ENCODE data around the gene MED10. TPM values are rescaled to one million over a fixed set of nuclear protein-coding genes. Genes with fewer than 3 reads are reported as not detected.

MED10 gene
- total RNA-seq, 6 donors from 2014 or later, result 17.8 to 36.1 (median 29.1) TPM

GRCh38 chr5:6393596-6394194, 15.3 kb upstream of the MED10 start:
- ATAC-seq (ENCODE audit: low FRiP score in 2 of 2) (no peak), DNase-seq (no peak)
- no peaks in the 10 kb centered on the region for H3K36me3 ChIP-seq
- TF ChIP-seq CTCF (IDR thresholded peaks at IDR 0.05), result no peak
- no peak for TF ChIP-seq EP300 (IDR thresholded peaks at IDR 0.05)
- no peak for TF ChIP-seq POLR2A (IDR thresholded peaks at IDR 0.05)
- no peak for TF ChIP-seq POLR2AphosphoS5 (IDR thresholded peaks at IDR 0.05)
- H3K4me1 ChIP-seq, result no peaks in the 10 kb centered on the region
- no peak overlapping the region for H3K27ac ChIP-seq
- no peaks in the 10 kb centered on the region for H3K9me3 ChIP-seq
- H3K27me3 ChIP-seq, result no peaks in the 10 kb centered on the region
- H3K4me3 ChIP-seq, result no peak overlapping the region
- 89 to 90% methylated on average over 2 of the region's 2 CpGs for WGBS, 2 donors

GRCh38 chr5:6392561-6392960, 14.2 kb upstream of the MED10 start:
- ATAC-seq (ENCODE audit: low FRiP score in 2 of 2) (no peak), DNase-seq (no peak)
- Histone ChIP-seq H3K27me3 (no peaks in the 10 kb centered on the region), H3K27ac (no peak overlapping the region), H3K36me3 (no peaks in the 10 kb centered on the region), H3K4me1 (no peaks in the 10 kb centered on the region), H3K9me3 (no peaks in the 10 kb centered on the region), H3K4me3 (no peak overlapping the region)
- TF ChIP-seq POLR2AphosphoS5 (IDR thresholded peaks at IDR 0.05), result no peak
- TF ChIP-seq POLR2A (IDR thresholded peaks at IDR 0.05), result no peak
- no peak for TF ChIP-seq EP300 (IDR thresholded peaks at IDR 0.05)
- no peak for TF ChIP-seq CTCF (IDR thresholded peaks at IDR 0.05)
- 15 to 21% methylated on average over 2 of the region's 2 CpGs for WGBS, 2 donors

GRCh38 chr5:6391151-6391550, 12.8 kb upstream of the MED10 start:
- H3K4me3 ChIP-seq, result no peak overlapping the region
- TF ChIP-seq POLR2AphosphoS5 (IDR thresholded peaks at IDR 0.05) (no peak), CTCF (IDR thresholded peaks at IDR 0.05) (no peak), POLR2A (IDR thresholded peaks at IDR 0.05) (no peak), EP300 (IDR thresholded peaks at IDR 0.05) (no peak)
- H3K9me3 ChIP-seq, result no peaks in the 10 kb centered on the region
- no peak for ATAC-seq (ENCODE audit: low FRiP score in 2 of 2)
- DNase-seq, result no peak
- H3K27me3 ChIP-seq, result no peaks in the 10 kb centered on the region
- no peak overlapping the region for H3K27ac ChIP-seq
- WGBS, 2 donors, result 86 to 90% methylated on average over 4 of the region's 4 CpGs
- no peaks in the 10 kb centered on the region for H3K4me1 ChIP-seq
- no peaks in the 10 kb centered on the region for H3K36me3 ChIP-seq

GRCh38 chr5:6389946-6390530, 11.7 kb upstream of the MED10 start:
- no peak for ATAC-seq (ENCODE audit: low FRiP score in 2 of 2)
- 82 to 83% methylated on average over 6 to 7 of the region's 7 CpGs for WGBS, 2 donors
- TF ChIP-seq CTCF (IDR thresholded peaks at IDR 0.05) (no peak), POLR2A (IDR thresholded peaks at IDR 0.05) (no peak), POLR2AphosphoS5 (IDR thresholded peaks at IDR 0.05) (no peak), EP300 (IDR thresholded peaks at IDR 0.05) (no peak)
- Histone ChIP-seq H3K9me3 (no peaks in the 10 kb centered on the region), H3K36me3 (no peaks in the 10 kb centered on the region), H3K4me1 (no peaks in the 10 kb centered on the region), H3K4me3 (no peak overlapping the region), H3K27ac (no peak overlapping the region), H3K27me3 (no peaks in the 10 kb centered on the region)
- DNase-seq, result no peak

GRCh38 chr5:6389397-6389796, 11.1 kb upstream of the MED10 start:
- H3K27ac ChIP-seq, result no peak overlapping the region

More at GRCh38 chr5:6389397-6389796, 11.1 kb upstream of the MED10 start:
- Histone ChIP-seq H3K4me1 (no peaks in the 10 kb centered on the region), H3K27me3 (no peaks in the 10 kb centered on the region), H3K9me3 (no peaks in the 10 kb centered on the region), H3K4me3 (no peak overlapping the region), H3K36me3 (no peaks in the 10 kb centered on the region)
- WGBS, 2 donors, result 64 to 75% methylated on average over 5 of the region's 5 CpGs
- DNase-seq (no peak), ATAC-seq (ENCODE audit: low FRiP score in 2 of 2) (no peak)
- no peak for TF ChIP-seq EP300 (IDR thresholded peaks at IDR 0.05)
- TF ChIP-seq POLR2A (IDR thresholded peaks at IDR 0.05), result no peak
- no peak for TF ChIP-seq POLR2AphosphoS5 (IDR thresholded peaks at IDR 0.05)
- no peak for TF ChIP-seq CTCF (IDR thresholded peaks at IDR 0.05)
